Measurements from ENCODE around the gene BTG3.

Gene BTG3

Small RNAs within 50 kb of the gene (small RNA-seq; reads per million reads assigned to genes)
- 0 reads per million in 2 experiments for gene RF00019
